ENCODE results near the gene IPO4. TPM values are rescaled to one million over a fixed set of nuclear protein-coding genes. Genes with fewer than 3 reads are reported as not detected.
"Not testable (repeated sequence)": the region's sequence is repeated elsewhere in the genome, so short reads cannot be mapped to it uniquely, and the experiment has no call there.

IPO4 gene
- total RNA-seq, 1 donor from 2014 or later = 12.6 TPM

DNA sequence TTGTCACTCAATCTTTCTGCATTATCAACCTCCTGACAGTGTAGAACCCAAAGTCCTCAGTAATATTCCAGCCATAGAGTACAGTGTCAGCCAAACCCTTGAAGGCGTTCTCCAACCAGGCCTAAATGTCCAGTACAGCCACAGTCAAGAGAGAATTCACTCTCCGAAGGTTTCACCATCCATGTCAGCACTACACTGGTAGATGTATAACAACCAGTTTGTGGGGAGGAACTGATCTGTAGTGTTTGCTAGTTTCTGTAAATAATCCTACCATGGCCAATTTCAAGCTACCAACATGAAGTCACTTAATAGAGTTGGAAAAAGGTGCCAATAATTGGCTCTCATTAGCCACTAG is 27.7 kb upstream of the IPO4 start:
- DNase-seq (ENCODE audit: low spot score in 2 of 2) = no peak
- FAIRE-seq = no peak

DNA sequence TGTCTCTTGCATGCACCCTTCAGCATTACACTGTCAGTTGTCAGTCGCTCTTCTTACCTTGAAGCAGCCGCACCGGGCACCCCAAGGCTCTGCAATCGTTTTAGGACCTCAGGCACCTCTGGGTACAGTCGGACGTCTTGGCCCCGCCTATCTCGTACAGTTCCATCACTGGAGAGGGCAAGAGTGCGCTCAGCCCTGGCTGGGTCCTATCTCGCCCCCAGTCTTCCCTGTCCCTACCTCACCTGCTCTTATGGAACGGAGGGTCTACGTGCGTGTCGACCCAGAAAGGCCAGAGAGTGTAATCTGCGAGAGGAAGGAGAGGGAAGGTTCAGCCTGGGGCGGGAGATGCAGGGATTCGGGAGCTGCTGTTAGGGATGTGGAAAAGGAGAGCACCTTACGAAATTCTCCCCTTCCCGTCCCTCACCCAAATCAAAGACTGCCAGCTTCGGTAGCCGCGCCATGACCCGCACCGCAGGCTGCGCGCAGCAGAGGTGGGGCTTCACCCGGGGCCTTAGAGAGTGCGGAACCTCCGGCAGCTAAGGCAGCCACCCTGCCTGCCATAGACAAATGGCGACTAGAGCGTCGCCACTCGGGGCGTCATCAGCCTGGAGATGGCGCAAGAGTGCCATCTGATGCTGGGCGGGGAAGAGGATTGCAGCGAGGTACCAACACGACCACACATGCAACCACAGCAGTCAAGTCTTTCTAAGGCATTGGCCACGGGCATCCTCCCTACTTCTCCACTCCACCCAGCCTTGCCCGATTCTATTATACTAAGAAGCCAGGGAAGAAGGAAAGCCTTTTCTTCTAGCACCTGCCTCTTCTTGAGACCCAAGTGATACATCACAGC is 27.1 kb upstream of the IPO4 start, which contains the start of gene MDP1:
TSS of gene MDP1 (minus strand) at position 572 of the 850 bp plus-strand sequence. CDS start at position 461, 111 bp downstream.
- peak; percentile 70 to 88 for DNase-seq (ENCODE audit: low spot score in 2 of 2)
- FAIRE-seq = no peak

DNA sequence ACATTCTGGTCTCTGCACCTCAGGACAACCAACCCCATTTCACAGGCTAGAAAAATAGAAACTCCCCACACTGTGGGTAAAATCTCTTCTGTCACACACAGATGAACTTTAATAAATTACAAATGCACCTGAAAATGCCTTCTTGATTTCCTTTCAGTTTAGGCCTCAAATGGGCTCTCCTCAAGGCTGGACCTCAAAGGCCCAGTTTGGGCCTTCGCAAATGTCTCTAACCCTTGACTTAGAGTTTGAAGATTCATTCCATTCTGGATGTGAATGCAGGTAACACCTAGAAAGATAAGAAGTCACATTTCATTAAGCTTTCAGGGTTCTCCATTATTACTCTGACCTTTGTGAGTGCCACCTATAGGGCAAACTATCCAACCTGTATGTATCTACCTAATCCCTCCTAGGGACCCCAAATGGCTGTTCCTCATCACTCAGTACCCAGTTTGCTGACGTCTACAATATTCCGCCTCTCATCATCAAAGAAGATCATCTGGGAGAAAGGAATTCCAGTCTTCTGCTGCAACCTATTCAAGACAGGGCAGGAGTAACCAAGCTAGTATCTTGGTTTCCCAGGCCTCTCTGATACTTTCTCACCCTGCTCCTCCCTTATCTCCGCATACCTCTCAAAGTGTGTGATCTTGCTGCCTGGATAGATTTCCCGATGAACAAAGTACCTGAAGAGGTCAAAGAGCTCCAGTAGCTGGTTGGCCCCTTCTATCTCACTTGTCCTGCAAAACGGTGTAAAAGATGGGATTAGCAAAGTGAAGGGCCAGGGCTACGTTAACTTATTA is 25.4 kb upstream of the IPO4 start:
- no peak for FAIRE-seq
- DNase-seq (ENCODE audit: low spot score in 2 of 2) = no peak

DNA sequence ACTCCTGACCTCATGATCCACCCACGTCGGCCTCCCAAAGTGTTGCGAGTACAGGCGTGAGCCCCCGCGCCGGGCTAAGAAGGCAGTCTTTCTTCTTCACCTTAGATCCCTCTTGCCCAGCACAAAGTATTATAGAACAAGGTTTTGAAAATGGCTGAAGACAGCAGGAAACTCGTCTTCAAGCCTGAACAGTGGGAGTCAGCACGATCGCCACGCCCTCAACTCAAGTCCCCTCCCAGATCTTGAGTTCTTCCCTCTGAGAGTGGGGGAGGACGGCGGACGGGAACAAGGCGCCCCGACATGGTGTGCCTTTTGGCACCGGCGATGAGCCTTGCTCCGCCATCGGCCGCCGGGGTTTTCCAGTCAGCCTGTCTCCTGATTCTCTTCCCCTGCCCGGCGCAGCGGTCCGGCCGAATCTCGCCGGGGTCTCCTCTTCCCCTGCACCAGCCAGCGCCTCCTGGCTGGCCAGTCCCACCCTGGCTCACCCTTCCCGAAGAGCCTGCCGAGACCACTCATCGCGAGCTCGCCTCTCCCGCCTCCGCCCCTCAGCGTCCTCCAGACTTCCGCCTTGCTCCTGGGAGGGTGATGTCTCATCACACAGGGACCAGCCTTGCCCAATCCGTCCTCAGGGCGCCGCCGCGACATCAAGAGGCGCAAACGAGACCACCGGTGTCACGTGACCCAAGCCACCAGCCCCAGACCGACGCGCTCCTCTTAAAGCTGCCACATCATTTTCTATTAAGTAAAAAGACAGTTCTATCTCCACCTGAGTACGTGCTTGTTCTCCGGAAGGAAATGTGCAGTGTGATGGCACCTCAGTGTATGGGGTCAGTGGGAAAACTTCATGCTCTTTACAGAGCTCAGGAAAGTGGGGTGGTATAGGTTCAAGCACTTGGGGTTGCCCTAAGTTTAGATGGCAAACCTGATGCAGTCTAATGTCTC is 24.6 kb upstream of the IPO4 start, which contains the start of gene CHMP4A:
TSS of gene CHMP4A (minus strand) at position 565 of the 942 bp plus-strand sequence. CDS start at position 516, 49 bp downstream.
- DNase-seq (ENCODE audit: low spot score in 2 of 2) = peak; percentile 72 to 94
- no peak for FAIRE-seq

GRCh38 chr14:24211311-24211710 is 22.7 kb upstream of the IPO4 start:
- FAIRE-seq = no peak
- no peak for DNase-seq (ENCODE audit: low spot score in 2 of 2)

DNA sequence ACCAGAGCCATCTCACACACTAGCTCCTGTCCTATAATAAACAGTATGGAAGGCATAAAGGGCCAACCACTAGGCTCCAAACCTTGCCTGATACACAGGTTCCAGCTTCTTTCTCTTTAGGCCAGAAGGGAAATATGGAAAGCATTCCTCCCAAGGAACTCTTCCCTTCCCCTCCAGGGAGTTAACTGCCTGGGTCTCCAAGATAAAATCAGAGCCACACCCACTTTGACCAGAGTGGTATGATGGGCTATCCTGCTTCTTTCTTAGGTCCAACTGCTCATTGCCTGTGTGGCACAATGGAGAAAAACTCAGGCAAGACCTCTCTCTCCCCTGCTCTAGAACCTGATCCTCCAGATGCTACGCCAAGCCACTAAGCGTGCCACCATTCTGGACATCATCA is 19.0 kb upstream of the IPO4 start:
- FAIRE-seq (no peak), DNase-seq (ENCODE audit: low spot score in 2 of 2) (no peak)

- DNase-seq (ENCODE audit: low spot score in 2 of 2) = no peak
- FAIRE-seq = no peak
Measured at GRCh38 chr14:24207104-24207551, 18.5 kb upstream of the IPO4 start.

DNA sequence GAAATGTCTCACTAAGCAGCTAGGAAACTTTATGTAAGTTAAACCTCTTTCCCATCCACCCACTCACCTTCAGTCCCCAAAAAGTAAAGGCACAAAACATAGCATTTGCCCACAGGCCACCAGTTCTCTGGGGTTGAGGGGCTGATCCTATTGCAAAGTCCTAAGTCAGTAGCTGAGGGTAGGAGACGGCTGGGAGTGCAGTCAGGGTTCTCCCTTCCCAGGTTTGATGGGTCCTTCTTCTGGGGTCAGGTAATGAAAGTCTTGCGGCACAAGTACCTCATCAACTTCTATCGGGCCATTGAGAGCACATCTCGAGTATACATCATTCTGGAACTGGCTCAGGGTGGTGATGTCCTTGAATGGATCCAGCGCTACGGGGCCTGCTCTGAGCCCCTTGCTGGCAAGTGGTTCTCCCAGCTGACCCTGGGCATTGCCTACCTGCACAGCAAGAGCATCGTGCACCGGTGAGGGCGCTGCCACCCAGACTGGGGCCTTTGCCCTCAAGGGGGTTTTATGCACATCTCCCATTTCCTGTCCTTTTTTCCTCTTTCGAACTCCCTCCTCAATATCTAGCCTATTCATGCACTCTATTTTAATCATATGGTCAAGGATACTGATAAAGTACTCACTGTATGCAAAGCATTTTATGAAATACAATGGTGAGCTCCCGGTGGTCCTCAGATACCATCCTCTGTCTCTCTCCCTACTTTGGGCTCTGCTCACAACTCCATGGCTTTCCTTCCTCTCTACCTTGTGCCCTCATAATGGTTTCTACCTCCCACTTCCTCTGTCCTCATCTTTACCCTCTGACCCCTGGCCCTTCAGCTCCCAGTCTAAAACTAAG is 17.9 kb upstream of the IPO4 start:
- FAIRE-seq (no peak), DNase-seq (ENCODE audit: low spot score in 2 of 2) (no peak)

GRCh38 chr14:24204163-24205146 is 15.8 kb upstream of the IPO4 start:
- DNase-seq (ENCODE audit: low spot score in 2 of 2) = no peak
- FAIRE-seq = no peak

DNA sequence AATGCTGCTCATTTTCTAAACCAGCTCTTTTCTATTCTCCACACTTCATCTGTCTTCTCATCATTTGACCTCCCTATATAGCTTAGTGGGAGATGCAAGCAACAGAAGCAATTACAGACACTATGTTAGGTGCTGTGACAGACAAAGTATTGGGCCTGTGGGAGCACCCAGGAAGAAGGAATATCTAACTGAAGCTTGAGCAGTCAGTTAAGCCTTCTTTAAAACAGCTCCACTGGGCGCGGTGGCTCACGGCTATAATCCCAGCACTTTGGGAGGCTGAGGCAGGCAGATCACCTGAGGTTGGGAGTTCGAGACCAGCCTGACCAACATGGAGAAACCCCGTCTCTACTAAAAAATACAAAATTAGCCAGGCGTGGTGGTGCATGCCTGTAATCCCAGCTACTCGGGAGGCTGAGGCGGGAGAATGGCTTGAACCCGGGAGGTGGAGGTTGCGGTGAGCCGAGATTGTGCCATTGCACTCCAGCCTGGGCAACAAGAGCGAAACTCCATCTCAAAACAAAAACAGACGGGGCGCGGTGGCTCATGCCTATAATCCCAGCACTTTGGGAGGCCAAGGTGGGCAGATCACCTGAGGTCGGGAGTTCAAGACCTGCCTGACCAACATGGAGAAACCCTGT is 14.8 kb upstream of the IPO4 start:
- DNase-seq (ENCODE audit: low spot score in 2 of 2); FAIRE-seq: not testable (repeated sequence)

- DNase-seq (ENCODE audit: low spot score in 2 of 2); FAIRE-seq: not testable (repeated sequence)
Measured at GRCh38 chr14:24202538-24202937, 13.9 kb upstream of the IPO4 start.

- FAIRE-seq (no peak), DNase-seq (ENCODE audit: low spot score in 2 of 2) (no peak)
Measured at GRCh38 chr14:24198814-24199524, 10.4 kb upstream of the IPO4 start.

- no peak for FAIRE-seq
Measured at GRCh38 chr14:24197056-24197450, 8.4 kb upstream of the IPO4 start.

DNA sequence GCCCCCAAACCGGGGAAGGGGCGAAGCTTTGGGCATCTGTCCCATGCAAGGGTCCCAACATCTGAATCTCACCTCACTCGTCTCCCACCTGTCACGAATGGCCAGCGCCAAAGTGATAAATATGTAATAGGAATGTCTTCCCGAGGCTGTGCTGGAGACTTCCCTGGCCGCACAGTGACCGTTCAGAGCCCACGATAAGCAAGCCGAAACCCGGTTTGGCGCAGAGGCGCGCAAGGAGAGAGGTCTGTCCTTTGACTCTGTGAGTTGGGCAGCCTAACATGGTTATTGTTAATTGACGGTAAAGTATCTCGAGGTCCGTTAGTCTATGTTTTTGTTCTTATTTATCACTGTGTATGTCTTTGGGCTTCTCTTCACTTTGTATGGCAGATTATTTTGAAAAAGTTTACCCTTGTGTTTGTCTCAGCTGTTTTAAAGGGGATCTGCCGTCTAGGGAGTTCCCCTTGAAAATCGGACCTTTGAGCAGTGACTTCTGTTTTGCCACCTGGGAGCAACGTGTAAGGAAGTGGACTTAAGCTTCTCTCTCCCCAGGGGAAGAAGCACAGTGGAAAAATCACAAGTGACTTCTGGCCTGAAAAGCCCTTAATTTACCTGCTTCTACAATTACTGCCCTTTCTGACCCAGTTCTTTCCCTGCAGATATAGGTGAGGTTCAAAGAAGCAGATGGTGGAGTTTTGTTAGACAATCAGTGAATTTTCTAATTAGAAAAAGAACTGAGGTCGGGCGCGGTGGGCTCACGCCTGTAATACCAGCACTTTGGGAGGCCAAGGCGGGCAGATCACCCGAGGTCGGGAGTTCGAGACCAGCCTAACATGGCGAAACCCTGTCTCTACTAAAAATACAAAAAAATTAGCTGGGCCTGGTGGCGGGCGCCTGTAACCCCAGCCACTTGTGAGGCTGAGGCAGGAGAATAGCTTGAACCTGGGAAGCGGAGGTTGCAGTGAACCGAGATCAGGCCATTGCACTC is 7.7 kb upstream of the IPO4 start:
- FAIRE-seq (no peak), DNase-seq (ENCODE audit: low spot score in 2 of 2) (peak in 1 of 2 donors; percentile 35)

More at GRCh38 chr14:24197056-24197450, 8.4 kb upstream of the IPO4 start:
- no peak for DNase-seq (ENCODE audit: low spot score in 2 of 2)

- DNase-seq (ENCODE audit: low spot score in 2 of 2) = peak; percentile 86 to 96
- FAIRE-seq = no peak
Measured at GRCh38 chr14:24195186-24196070, 6.8 kb upstream of the IPO4 start, which contains the start of gene TM9SF1. TSS of gene TM9SF1 (minus strand) at chr14:24195441. CDS start at chr14:24195019, 422 bp downstream.
